Activated T-cell treated with anti-CD3 and anti-CD28 coated beads for 4 hours (primary cell): ENCODE results near the gene PTPN1.
"Not testable (repeated sequence)": the region's sequence is repeated elsewhere in the genome, so short reads cannot be mapped to it uniquely, and the experiment has no call there.

Source experiments
- DNase-seq: peaks from one replicate; pipeline ENCODE4 v3.0.0-alpha.2; 2020

Gene PTPN1

GRCh38 chr20:50482396-50482981, 27.7 kb upstream of the PTPN1 start:
- no peak for DNase-seq

GRCh38 chr20:50484271-50484976, 25.8 kb upstream of the PTPN1 start:
- no peak for DNase-seq

- no peak for DNase-seq
Observed at GRCh38 chr20:50487397-50487796, 22.8 kb upstream of the PTPN1 start.

- no peak for DNase-seq
Observed at GRCh38 chr20:50488236-50488806, 21.9 kb upstream of the PTPN1 start.

GRCh38 chr20:50491168-50491567, 19.0 kb upstream of the PTPN1 start:
- DNase-seq: no peak

- DNase-seq: no peak
Observed at GRCh38 chr20:50491926-50492634, 18.1 kb upstream of the PTPN1 start.

- no peak for DNase-seq
Observed at GRCh38 chr20:50493881-50494253, 16.3 kb upstream of the PTPN1 start.

GRCh38 chr20:50494428-50494827, 15.8 kb upstream of the PTPN1 start:
- no peak for DNase-seq

- no peak for DNase-seq
Observed at GRCh38 chr20:50496773-50497385, 13.3 kb upstream of the PTPN1 start.

- no peak for DNase-seq
Observed at GRCh38 chr20:50498071-50498776, 12.0 kb upstream of the PTPN1 start.

GRCh38 chr20:50499938-50500337, 10.2 kb upstream of the PTPN1 start:
- no peak for DNase-seq

GRCh38 chr20:50501972-50502745, 8.0 kb upstream of the PTPN1 start:
- no peak for DNase-seq

- no peak for DNase-seq
Observed at GRCh38 chr20:50504231-50504823, 5.9 kb upstream of the PTPN1 start.

- DNase-seq: no peak
Observed at GRCh38 chr20:50506270-50506579, 4.0 kb upstream of the PTPN1 start.

- DNase-seq: not testable (repeated sequence)
Observed at GRCh38 chr20:50507745-50508144, 2.4 kb upstream of the PTPN1 start.

GRCh38 chr20:50508171-50508755, 1.9 kb upstream of the PTPN1 start:
- no peak for DNase-seq

- no peak for DNase-seq
Observed at GRCh38 chr20:50510706-50511542, 741 bp downstream of the PTPN1 start.

- DNase-seq: no peak
Observed at GRCh38 chr20:50512323-50512722, 2.1 kb downstream of the PTPN1 start.

GRCh38 chr20:50513169-50514034, 3.2 kb downstream of the PTPN1 start:
- no peak for DNase-seq

GRCh38 chr20:50514035-50514337, 3.8 kb downstream of the PTPN1 start:
- no peak for DNase-seq
